Left cardiac atrium (tissue), 4 donors: ENCODE data around the gene MOV10L1. TPM values are rescaled to one million over a fixed set of nuclear protein-coding genes. Genes with fewer than 3 reads are reported as not detected.
A peak's percentile ranks its signal among the peaks of the same experiment; 100 is the strongest.
"Not testable (repeated sequence)": the region's sequence is repeated elsewhere in the genome, so short reads cannot be mapped to it uniquely, and the experiment has no call there.

Source experiments
- ATAC-seq, 2 donors: fragments of 200-7000 bp; cut with Tn5 transposase; one replicate each; pipeline ENCODE4 v1.9.1; 2020; ENCODE audit warnings: mild to moderate bottlenecking in 2 of 2, moderate library complexity in 2 of 2
- DNase-seq: peaks from one replicate; pipeline ENCODE4 v3.0.0-alpha.2; 2020
- intact Hi-C, 2 donors: fragments of 100-400 bp; cut with DNase I; formaldehyde crosslinking; loops; one replicate each; pipeline versions ENCODE4 v1.14.1 to v1.15.1; 2022 to 2023
- total RNA-seq, 2 donors: library from RNA; stranded (reverse); fragmentation: NEBNext Ultra II Directional; extraction: Animal tissue kit (Norgen Biotek cat#: 25700); gene quantifications; one replicate each; pipeline ENCODE4 v1.2.1, GENCODE V29; 2021
- donor health status: DM: no; HTN: yes; CAD: no.
- donor health status: DM: no; HTN: yes; CAD: no; lungs with severe emphysema.
- donor health status: DM: yes; HTN: yes; CAD: no.
- donor health status: Dilated cardiomyopathy.

The MOV10L1 gene
- total RNA-seq, 2 donors from 2014 or later: 0.71 to 1.2 TPM

DNA sequence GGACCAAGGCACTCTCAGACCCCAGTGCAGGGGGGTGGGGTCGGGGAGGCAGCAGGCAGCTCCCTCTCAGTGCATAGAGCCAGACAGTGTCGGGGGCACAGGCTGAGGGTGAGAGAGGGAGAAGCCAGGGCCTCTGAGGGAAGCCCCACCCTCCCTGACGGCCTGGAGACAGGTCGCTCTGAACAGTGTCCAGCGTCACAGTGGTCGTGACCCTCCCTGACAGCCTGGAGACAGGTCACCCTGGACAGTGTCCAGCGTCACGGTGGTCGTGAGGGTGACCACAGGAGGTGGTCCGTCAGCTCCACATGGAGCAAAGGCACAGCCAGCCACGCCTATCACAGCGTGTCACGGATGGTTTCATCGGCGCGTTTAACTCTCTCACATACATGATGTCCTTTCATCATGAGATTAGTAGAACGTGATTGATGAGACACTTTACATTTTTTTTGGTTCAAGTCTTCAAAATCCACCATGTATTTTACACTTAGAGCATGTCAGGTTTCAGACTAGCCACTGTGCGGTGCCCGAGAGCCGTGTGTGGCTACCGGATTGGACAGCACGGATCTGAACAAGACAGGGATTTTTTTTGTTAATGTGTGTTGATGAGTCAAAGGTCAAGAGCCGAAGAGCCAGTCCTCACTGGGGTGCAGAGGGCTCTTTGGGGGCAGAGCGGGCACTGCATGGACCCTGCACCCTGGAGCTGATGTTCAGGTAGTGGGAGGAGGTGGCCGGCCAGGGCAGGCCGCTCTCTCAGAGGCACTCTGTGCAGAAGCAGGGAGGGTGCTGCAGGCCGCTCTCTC, 56.8 kb downstream of the MOV10L1 start:
- intact Hi-C loops: loop anchor here in 1 of 2 donors (5.0 kb wide), 2 partner anchors 66 to 219 kb away; no protein-coding TSS in a partner anchor
- ATAC-seq: peak; percentile 75
- peak; percentile 60 for DNase-seq

- not testable (repeated sequence) for DNase-seq, ATAC-seq
- intact Hi-C loops: loop anchor here (2.0 to 5.0 kb wide), 3 partner anchors 63 to 220 kb away; no protein-coding TSS in a partner anchor
Measured at GRCh38 chr22:50147258-50148165, 57.7 kb downstream of the MOV10L1 start.

GRCh38 chr22:50148166-50148500, 58.3 kb downstream of the MOV10L1 start:
- intact Hi-C loops: loop anchor here (2.0 to 5.0 kb wide), 3 partner anchors 63 to 221 kb away; no protein-coding TSS in a partner anchor
- no peak for DNase-seq
- ATAC-seq: no peak

- intact Hi-C loops: loop anchor here (2.0 to 5.0 kb wide), 3 partner anchors 62 to 222 kb away; no protein-coding TSS in a partner anchor
- DNase-seq (peak; percentile 42), ATAC-seq (peak; percentile 60 to 68)
Measured at GRCh38 chr22:50148991-50149721, 59.4 kb downstream of the MOV10L1 start.

- ATAC-seq (no peak), DNase-seq (no peak)
- intact Hi-C loops: no loop called here
Measured at GRCh38 chr22:50150161-50151129, 60.6 kb downstream of the MOV10L1 start.

- peak in 1 of 2 donors; percentile 56 for ATAC-seq
- no peak for DNase-seq
- intact Hi-C loops: no loop called here
Measured at GRCh38 chr22:50151571-50152537, 62.0 kb downstream of the MOV10L1 start.

DNA sequence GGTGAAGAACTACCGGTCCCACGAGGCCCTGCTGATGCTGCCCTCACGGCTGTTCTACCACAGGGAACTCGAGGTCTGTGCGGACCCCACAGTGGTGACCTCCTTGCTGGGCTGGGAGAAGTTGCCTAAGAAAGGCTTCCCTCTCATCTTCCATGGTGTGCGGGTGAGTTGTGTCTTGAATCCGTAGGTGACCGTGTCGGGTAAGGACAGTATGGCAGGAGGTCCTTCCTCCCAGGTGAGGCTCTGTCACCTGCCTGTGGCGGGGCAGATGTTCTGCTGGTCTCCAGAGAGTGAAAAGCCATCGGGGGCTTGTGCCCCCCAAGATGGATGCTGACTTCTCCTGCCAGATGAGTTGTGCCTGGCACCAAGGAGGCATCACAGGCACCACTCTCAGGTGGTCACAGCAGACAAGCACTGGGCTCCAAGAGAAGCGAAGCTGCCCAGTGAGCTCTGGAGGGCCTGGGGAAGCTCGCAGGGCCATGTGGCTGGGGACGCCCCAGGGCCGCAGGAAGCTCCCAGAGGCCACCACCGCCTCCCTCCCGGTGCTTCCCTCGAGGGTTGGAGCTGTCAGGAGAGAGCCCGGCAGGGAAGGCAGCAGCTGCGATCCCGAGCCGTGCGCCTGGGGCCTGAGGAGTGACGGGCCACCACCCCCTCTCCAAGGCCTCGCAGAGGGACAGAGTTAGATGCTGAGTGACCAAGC, 63.4 kb downstream of the MOV10L1 start:
- DNase-seq: no peak
- ATAC-seq: no peak
- intact Hi-C loops: no loop called here

GRCh38 chr22:50153756-50154140, 63.9 kb downstream of the MOV10L1 start:
- DNase-seq: no peak
- intact Hi-C loops: no loop called here
- no peak for ATAC-seq

GRCh38 chr22:50157709-50158375, 68.0 kb downstream of the MOV10L1 start:
- DNase-seq: no peak
- ATAC-seq: no peak
- intact Hi-C loops: no loop called here

DNA sequence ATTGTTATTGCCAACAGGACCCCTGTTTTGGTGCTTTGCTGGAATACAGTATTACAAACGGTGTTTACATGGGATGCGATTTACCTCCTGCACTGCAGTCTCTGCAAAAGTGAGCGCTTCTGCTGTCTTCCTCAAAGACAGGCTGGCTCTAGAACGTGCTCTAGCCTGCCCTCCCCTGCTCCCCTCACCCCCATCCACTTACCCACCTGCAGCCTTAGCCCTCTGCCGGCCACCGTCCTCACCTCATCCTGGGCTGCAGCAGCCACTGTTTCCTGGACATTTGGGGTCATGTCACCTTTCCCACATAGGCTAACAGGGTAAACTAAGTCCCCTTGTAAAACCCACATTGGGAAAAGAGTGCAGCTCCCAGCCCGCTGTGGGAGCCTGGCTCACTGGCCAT, 71.1 kb downstream of the MOV10L1 start:
- ATAC-seq (no peak), DNase-seq (no peak)
- intact Hi-C loops: no loop called here

- intact Hi-C loops: no loop called here
- no peak for DNase-seq
- no peak for ATAC-seq
Measured at GRCh38 chr22:50161508-50162390, 71.9 kb downstream of the MOV10L1 start.

GRCh38 chr22:50162391-50162956, 72.7 kb downstream of the MOV10L1 start:
- intact Hi-C loops: no loop called here
- no peak for DNase-seq
- ATAC-seq: no peak

DNA sequence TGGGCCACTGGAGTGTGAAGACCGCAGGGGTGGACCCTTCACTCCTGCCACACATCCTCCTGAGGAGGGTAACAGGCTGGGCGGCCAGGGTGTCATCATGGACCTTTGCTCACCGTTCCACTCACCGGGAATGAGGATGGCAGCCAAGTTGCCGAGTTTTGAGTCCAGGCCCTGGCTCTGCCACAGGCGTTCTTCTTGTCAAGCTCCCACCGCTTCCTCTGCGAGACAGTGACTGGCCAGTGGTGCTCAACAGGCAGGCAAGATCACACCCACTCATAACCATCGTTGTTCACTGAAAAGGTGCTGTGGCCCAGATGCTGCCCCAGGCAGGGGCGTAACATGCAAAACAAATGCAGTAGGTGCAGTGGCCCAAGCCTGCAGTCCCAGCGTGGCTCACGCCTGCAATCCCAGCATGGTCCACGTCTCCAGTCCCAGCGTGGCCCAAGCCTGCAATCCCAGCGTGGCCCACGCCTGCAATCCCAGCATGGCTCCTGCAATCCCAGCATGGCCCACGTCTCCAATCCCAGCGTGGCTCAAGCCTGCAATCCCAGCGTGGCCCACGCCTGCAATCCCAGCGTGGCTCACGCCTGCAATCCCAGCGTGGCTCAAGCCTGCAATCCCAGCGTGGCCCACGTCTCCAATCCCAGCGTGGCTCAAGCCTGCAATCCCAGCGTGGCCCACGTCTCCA, 75.8 kb downstream of the MOV10L1 start:
- ATAC-seq (no peak), DNase-seq (no peak)
- intact Hi-C loops: no loop called here
